ENCODE data around the gene ZNF474. TPM values are rescaled to one million over a fixed set of nuclear protein-coding genes. Genes with fewer than 3 reads are reported as not detected.

Gene ZNF474
- total RNA-seq, 1 experiment from 2014 or later = not detected

GRCh38 chr5:122144236-122144635, 14.9 kb downstream of the ZNF474 start:
- TF ChIP-seq ATF1 (CRISPR knock-in tag; IDR thresholded peaks at IDR 0.05) = no peak
- no peak for TF ChIP-seq NFATC4 (CRISPR knock-in tag; IDR thresholded peaks at IDR 0.05)
- no peak for TF ChIP-seq AR (CRISPR knock-in tag; IDR thresholded peaks at IDR 0.05)
- TF ChIP-seq ZNF317 (CRISPR knock-in tag; IDR thresholded peaks at IDR 0.05; ENCODE audit: borderline replicate concordance, low read depth) = no peak
- TF ChIP-seq NR2C2 (CRISPR knock-in tag; IDR thresholded peaks at IDR 0.05) = no peak
- no peak for TF ChIP-seq ZNF219 (CRISPR knock-in tag; IDR thresholded peaks at IDR 0.05; ENCODE audit: borderline replicate concordance)
- no peak for TF ChIP-seq NR3C1 (CRISPR knock-in tag; conservative IDR thresholded peaks at IDR 0.05; ENCODE audit: low read depth)
- no peak for TF ChIP-seq GABPB1 (CRISPR knock-in tag; IDR thresholded peaks at IDR 0.05)
- TF ChIP-seq E2F1 (CRISPR knock-in tag; IDR thresholded peaks at IDR 0.05) = no peak
- no peak for TF ChIP-seq CTCF (IDR thresholded peaks at IDR 0.05)
- TF ChIP-seq AFF4 (CRISPR knock-in tag; IDR thresholded peaks at IDR 0.05; ENCODE audit: borderline replicate concordance) = no peak
- no peak for TF ChIP-seq HMGA2 (CRISPR knock-in tag; IDR thresholded peaks at IDR 0.05)
- H3K36me3 Mint-ChIP-seq = no peaks in the 10 kb centered on the region
- H3K27me3 Mint-ChIP-seq (ENCODE audit: low read depth) = no peaks in the 10 kb centered on the region
- DNase-seq (ENCODE audit: low spot score) (no peak), ATAC-seq (no peak)
- H3K9me3 Mint-ChIP-seq = no peaks in the 10 kb centered on the region
- CTCF ChIA-PET = interaction anchor here (0.7 to 1.3 kb wide), 4 partner anchors 12 to 52 kb away, joined by 3 to 4 read pairs (median 4); no protein-coding TSS in a partner anchor
- POLR2A ChIA-PET = no interaction called here
- no peak overlapping the region for H3K27ac Mint-ChIP-seq
- no peak overlapping the region for H3K4me3 Mint-ChIP-seq
- H3K4me1 Mint-ChIP-seq = peaks cover 3% of the 10 kb centered on the region; the same call in 1 of the 2 replicates

- Mint-ChIP-seq H3K4me1 (peaks cover 3% of the 10 kb centered on the region; the same call in 1 of the 2 replicates), H3K27ac (no peak overlapping the region), H3K4me3 (no peak overlapping the region), H3K36me3 (no peaks in the 10 kb centered on the region), H3K9me3 (no peaks in the 10 kb centered on the region), H3K27me3 (ENCODE audit: low read depth) (no peaks in the 10 kb centered on the region)
- ATAC-seq = no peak
- POLR2A ChIA-PET = no interaction called here
- CTCF ChIA-PET = interaction anchor here (1.0 to 2.6 kb wide), 2 partner anchors 11 to 18 kb away, joined by 3 to 8 read pairs; no protein-coding TSS in a partner anchor
- DNase-seq (ENCODE audit: low spot score) = no peak
- no peak for TF ChIP-seq ZNF512 (CRISPR knock-in tag; IDR thresholded peaks at IDR 0.05; ENCODE audit: borderline replicate concordance)
- TF ChIP-seq ZNF219 (CRISPR knock-in tag; IDR thresholded peaks at IDR 0.05; ENCODE audit: borderline replicate concordance) = no peak
- TF ChIP-seq TCF7 (CRISPR knock-in tag; IDR thresholded peaks at IDR 0.05; ENCODE audit: low read depth) = no peak
- TF ChIP-seq ZNF263 (CRISPR knock-in tag; IDR thresholded peaks at IDR 0.05; ENCODE audit: low read depth) = no peak
- TF ChIP-seq FOXP4 (CRISPR knock-in tag; IDR thresholded peaks at IDR 0.05) = no peak
- TF ChIP-seq GTF2I (CRISPR knock-in tag; conservative IDR thresholded peaks at IDR 0.05) = no peak
- no peak for TF ChIP-seq ERG (CRISPR knock-in tag; IDR thresholded peaks at IDR 0.05)
Measured at GRCh38 chr5:122145906-122146305, 16.6 kb downstream of the ZNF474 start.

Measured in WTC11 (cell line).